Psoas muscle (tissue), 8 donors: ENCODE data around the gene SSBP3. TPM values are rescaled to one million over a fixed set of nuclear protein-coding genes. Genes with fewer than 3 reads are reported as not detected.
"Not testable (repeated sequence)": the region's sequence is repeated elsewhere in the genome, so short reads cannot be mapped to it uniquely, and the experiment has no call there.

Source experiments
- ATAC-seq, 4 donors: fragments of 200-7000 bp; cut with Tn5 transposase; one replicate each; pipeline ENCODE4 v1.9.1; 2020; ENCODE audit warnings: moderate library complexity in 3 of 4, mild to moderate bottlenecking in 2 of 4
- DNase-seq, 2 donors: peaks; one replicate each; pipeline ENCODE4 v3.0.0-alpha.2; 2020
- H3K27ac ChIP-seq: fragments of 200-600 bp; one replicate; pipeline ENCODE4 v1.8.0; 2022
- H3K27me3 ChIP-seq, 3 donors: fragments of 200-600 bp in 1 of 3; one replicate each; pipeline versions ENCODE4 v1.6.1 to v1.8.0; 2013 to 2022; ENCODE audit warnings: low read length in 2 of 3, mild to moderate bottlenecking in 2 of 3, moderate library complexity in 1 of 3; ENCODE audit not compliant: insufficient read depth in 3 of 3
- H3K36me3 ChIP-seq, 2 donors: fragments of 200-600 bp in 1 of 2; one replicate each; pipeline versions ENCODE4 v1.6.1 to v1.8.0; 2013 to 2022; ENCODE audit warnings: low read depth in 1 of 2, mild to moderate bottlenecking in 1 of 2, moderate library complexity in 1 of 2; ENCODE audit not compliant: insufficient read depth in 1 of 2
- H3K4me1 ChIP-seq: fragments of 200-600 bp; one replicate; pipeline ENCODE4 v1.8.0; 2022
- H3K4me3 ChIP-seq: fragments of 200-600 bp; one replicate; pipeline ENCODE4 v1.8.0; 2022; ENCODE audit warnings: mild to moderate bottlenecking
- H3K9me3 ChIP-seq: fragments of 200-600 bp; one replicate; pipeline ENCODE4 v1.8.0; 2022
- WGBS, 3 donors: extraction: QIAGEN DNeasy Blood & Tissue Kit; methylation state at CpG; one replicate each; pipeline versions ENCODE4 v1.1.6 to v1.1.7; 2013; 5-methylcytosine and 5-hydroxymethylcytosine counted together
- intact Hi-C, 2 donors: fragments of 100-400 bp; cut with DNase I; formaldehyde crosslinking; loops; one replicate each; pipeline versions ENCODE4 v1.11.0 to v1.14.2; 2022
- polyA plus RNA-seq, 3 donors: library from polyadenylated mRNA; stranded (reverse); fragments of 200-250 nt; gene quantifications; one replicate each; pipeline ENCODE4 v1.2.3, GENCODE V29; 2013
- total RNA-seq, 4 donors: library from RNA; stranded (reverse); fragmentation: NEBNext Ultra II Directional in 2 of 4; extraction: Animal tissue kit (Norgen Biotek cat#: 25700) in 2 of 4; gene quantifications; one replicate each; pipeline versions ENCODE4 v1.2.1 to v1.2.4, GENCODE V29; 2021 to 2023
- TF ChIP-seq, protein P1 (sequence below): fragments of 200-600 bp; IDR thresholded peaks from one replicate; pipeline ENCODE4 v1.8.0; 2022; ENCODE audit warnings: antibody characterized with exemption
- donor health status: healthy with polysubstance abuse.
- donor health status: DM: no; HTN: no; CAD: no; lungs with moderate emphysema.
- donor health status: Bipolar disorder and iron deficiency.
- donor health status: healthy.
- donor health status: DM: yes; HTN: yes; CAD: no.
- donor health status: DM: no; HTN: no; CAD: no.
- donor health status: DM: no; HTN: no; CAD: no.
- donor health status: DM: yes; HTN: yes; CAD: no.

The SSBP3 gene
- total and polyA plus RNA-seq, 7 donors = 7.9 to 24.2 (median 21.6) TPM

DNA sequence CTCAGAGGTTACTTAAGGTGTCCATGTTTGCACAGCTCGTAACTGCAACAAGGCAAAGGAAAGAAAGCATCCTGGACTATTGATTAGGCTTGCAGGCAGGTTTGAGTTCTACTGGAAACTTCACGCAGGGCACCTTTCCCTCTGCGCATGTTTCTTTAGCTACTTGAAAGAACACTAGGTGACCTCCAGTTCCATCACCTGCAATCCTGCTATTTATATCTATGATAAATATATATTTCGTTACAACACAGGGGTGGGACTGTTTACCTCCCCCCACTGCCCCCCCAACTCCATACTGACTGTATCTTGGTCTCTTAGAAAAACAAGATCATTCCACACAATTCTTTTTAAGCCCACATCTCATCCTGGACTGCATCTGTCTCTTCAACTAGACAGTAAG is 12.1 kb downstream of the SSBP3 start:
- peak overlapping the region; percentile 79 for H3K27ac ChIP-seq
- TF ChIP-seq, protein P1, sequence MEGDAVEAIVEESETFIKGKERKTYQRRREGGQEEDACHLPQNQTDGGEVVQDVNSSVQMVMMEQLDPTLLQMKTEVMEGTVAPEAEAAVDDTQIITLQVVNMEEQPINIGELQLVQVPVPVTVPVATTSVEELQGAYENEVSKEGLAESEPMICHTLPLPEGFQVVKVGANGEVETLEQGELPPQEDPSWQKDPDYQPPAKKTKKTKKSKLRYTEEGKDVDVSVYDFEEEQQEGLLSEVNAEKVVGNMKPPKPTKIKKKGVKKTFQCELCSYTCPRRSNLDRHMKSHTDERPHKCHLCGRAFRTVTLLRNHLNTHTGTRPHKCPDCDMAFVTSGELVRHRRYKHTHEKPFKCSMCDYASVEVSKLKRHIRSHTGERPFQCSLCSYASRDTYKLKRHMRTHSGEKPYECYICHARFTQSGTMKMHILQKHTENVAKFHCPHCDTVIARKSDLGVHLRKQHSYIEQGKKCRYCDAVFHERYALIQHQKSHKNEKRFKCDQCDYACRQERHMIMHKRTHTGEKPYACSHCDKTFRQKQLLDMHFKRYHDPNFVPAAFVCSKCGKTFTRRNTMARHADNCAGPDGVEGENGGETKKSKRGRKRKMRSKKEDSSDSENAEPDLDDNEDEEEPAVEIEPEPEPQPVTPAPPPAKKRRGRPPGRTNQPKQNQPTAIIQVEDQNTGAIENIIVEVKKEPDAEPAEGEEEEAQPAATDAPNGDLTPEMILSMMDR = no peak
- H3K4me1 ChIP-seq = peaks cover 92% of the 10 kb centered on the region
- H3K27me3 ChIP-seq = no peaks in the 10 kb centered on the region
- 44 to 67% (median 55%) methylated on average over 4 of the region's 4 CpGs for WGBS, 3 donors
- no peak overlapping the region for H3K4me3 ChIP-seq
- intact Hi-C loops = loop anchor here in 1 of 2 donors (5.0 kb wide), 1 partner anchor 107 kb away; no protein-coding TSS in a partner anchor
- peaks cover 0 to 23% of the 10 kb centered on the region in 2 donors for H3K36me3 ChIP-seq
- peak; percentile 38 to 64 (median 52) for ATAC-seq
- no peaks in the 10 kb centered on the region for H3K9me3 ChIP-seq
- DNase-seq = no peak

DNA sequence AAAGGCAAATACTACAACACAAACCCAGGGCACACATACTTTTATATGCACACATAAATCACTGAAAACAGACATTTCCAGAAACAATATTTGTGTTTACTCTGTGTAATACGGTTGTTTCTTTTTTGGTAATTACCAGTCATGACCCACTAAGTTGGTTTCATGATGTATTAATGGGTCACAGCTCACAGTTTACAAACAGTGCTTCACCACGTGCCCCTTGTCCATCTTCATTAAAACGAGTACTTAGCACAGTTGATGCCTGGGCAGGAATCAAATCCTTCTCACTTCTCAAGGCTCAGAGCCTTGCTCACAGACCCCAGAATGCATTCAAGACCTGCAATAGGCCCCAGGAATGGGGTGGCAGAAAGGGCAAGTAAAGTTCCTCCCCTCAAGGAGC is 13.8 kb downstream of the SSBP3 start:
- Histone ChIP-seq H3K36me3 (peaks cover 0 to 6% of the 10 kb centered on the region in 2 donors), H3K27me3 (no peaks in the 10 kb centered on the region), H3K9me3 (no peaks in the 10 kb centered on the region), H3K4me1 (peaks cover 92% of the 10 kb centered on the region), H3K27ac (peak overlapping the region; percentile 79), H3K4me3 (no peak overlapping the region)
- intact Hi-C loops = loop anchor here in 1 of 2 donors (5.0 kb wide), 1 partner anchor 105 kb away; no protein-coding TSS in a partner anchor
- WGBS, 3 donors = 30 to 40% (median 33%) methylated on average over 3 of the region's 3 CpGs
- DNase-seq = no peak
- TF ChIP-seq, protein P1 = no peak
- peak in 3 of 4 donors; percentile 57 to 69 (median 65) for ATAC-seq

DNA sequence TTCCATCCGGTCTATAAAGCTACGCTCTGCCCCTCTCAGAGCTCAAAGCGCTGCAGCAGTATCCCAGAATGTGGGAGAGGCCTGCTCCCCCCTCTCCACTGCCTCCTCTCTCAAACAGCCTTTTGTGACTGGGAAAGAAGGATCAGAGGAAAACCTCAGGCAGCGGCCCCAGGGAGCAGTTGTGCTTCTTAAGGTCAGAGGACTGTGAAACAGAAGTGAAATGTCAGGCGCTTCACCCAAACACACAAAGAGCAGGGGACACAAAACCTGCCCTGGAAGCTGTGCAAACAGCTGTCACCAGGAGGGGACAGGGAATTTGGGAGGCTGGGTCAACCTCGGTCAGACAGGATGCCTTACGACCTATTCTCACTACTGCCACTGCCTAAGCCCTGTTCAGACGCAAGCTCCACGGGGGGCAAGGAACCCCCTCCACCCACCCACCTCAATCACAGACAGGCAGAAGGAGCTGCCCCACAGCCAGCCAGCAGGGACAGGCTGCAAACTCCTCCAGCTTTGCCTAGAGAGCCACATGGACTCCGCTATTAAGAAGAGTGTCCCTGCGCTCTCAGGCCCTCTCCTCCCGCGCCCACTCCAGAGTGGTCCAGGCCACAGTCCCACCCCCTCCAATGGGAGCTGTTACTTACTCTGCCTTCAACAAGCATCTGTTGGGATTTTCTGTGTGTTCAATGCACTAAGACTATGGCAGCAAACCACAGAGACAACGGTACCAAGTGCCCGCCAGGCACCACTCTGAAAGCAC is 14.6 kb downstream of the SSBP3 start:
- 61 to 70% (median 61%) methylated on average over 14 to 15 of the region's 15 CpGs for WGBS, 3 donors
- H3K27ac ChIP-seq = peak overlapping the region; percentile 79
- TF ChIP-seq, protein P1 = no peak
- no peaks in the 10 kb centered on the region for H3K36me3 ChIP-seq
- peaks cover 92% of the 10 kb centered on the region for H3K4me1 ChIP-seq
- H3K4me3 ChIP-seq = peak overlapping the region; percentile 56
- intact Hi-C loops = loop anchor here in 1 of 2 donors (5.0 kb wide), 1 partner anchor 104 kb away; no protein-coding TSS in a partner anchor
- H3K9me3 ChIP-seq = no peaks in the 10 kb centered on the region
- peak; percentile 32 to 43 (median 37) for ATAC-seq
- no peaks in the 10 kb centered on the region for H3K27me3 ChIP-seq
- no peak for DNase-seq

DNA sequence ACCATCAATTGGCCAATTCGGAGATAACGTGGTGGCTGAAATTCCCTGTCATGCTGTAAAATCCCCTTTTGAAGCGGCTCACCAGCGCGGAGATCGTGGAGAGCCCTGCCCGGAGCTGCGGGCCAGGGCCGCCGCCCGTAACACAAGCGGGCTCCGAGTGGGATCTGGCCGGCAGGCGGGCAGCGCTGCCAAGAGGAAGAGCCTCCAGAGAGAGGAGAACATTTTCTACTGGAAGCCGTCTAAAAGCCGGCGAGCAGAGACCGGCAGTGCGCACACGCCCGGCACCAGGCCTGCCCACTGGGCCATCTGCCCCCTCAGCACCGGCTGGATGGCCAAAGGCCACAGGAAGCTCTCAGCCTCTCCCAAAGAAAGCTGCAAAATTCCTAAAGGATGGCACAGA is 15.5 kb downstream of the SSBP3 start:
- peaks cover 89% of the 10 kb centered on the region for H3K4me1 ChIP-seq
- WGBS, 3 donors = 19 to 48% (median 35%) methylated on average over 23 to 24 of the region's 24 CpGs
- ATAC-seq (peak; percentile 59 to 73 (median 64)), DNase-seq (peak; percentile 45 to 82)
- TF ChIP-seq, protein P1 = no peak
- H3K9me3 ChIP-seq = no peaks in the 10 kb centered on the region
- H3K4me3 ChIP-seq = peak overlapping the region; percentile 56
- H3K27me3 ChIP-seq = no peaks in the 10 kb centered on the region
- no peaks in the 10 kb centered on the region for H3K36me3 ChIP-seq
- intact Hi-C loops = loop anchor here in 1 of 2 donors (5.0 kb wide), 1 partner anchor 103 kb away; no protein-coding TSS in a partner anchor
- H3K27ac ChIP-seq = peak overlapping the region; percentile 79

DNA sequence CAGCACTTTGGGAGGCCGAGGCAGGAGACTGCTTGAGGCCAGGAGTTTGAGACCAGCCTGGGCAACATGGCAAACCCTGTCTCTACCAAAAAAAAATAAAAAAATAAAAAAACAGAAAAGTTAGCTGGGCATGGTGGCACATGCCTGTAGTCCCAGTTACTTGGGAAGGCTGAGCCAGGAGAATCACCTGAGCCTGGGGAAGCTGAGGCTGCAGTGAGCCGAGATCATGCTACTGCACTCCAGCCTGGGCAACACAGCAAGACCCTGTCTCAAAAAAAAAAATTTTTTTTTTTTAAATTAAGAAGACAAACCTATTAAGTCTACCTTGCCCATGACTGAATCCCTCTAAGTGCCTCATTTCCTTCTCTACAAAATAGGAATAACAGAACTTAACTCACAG is 16.6 kb downstream of the SSBP3 start:
- not testable (repeated sequence) for H3K27me3 ChIP-seq, H3K27ac ChIP-seq, H3K9me3 ChIP-seq, H3K36me3 ChIP-seq, ATAC-seq, H3K4me3 ChIP-seq, DNase-seq
- H3K4me1 ChIP-seq = peaks cover 91% of the 10 kb centered on the region
- intact Hi-C loops = loop anchor here in 1 of 2 donors (5.0 kb wide), 1 partner anchor 102 kb away; no protein-coding TSS in a partner anchor
- WGBS, 3 donors = 94 to 98% (median 97%) methylated on average over 2 of the region's 2 CpGs
